HepG2 (cell line): Measurements from ENCODE around the gene TIFAB. TPM values are rescaled to one million over a fixed set of nuclear protein-coding genes. Genes with fewer than 3 reads are reported as not detected.

Experiments used
- EZH2 ChIP-seq: conservative IDR thresholded peaks from 2 replicates; pipeline ENCODE4 v1.6.1; 2012; ENCODE audit warnings: mild to moderate bottlenecking, low read depth, low read length, moderate library complexity
- FOXA3 ChIP-seq: IDR thresholded peaks from 2 replicates; pipeline ENCODE4 v1.6.1; 2016; ENCODE audit warnings: missing genetic modification reagents, missing compliant biosample characterization
- FOXJ3 ChIP-seq: sonication (generic); formaldehyde crosslinking; IDR thresholded peaks from 2 replicates; pipeline ENCODE4 v1.4.0; 2020; ENCODE audit warnings: missing genetic modification reagents, mild to moderate bottlenecking, borderline replicate concordance
- HNF1B ChIP-seq: sonication (generic); formaldehyde crosslinking; IDR thresholded peaks from 2 replicates; pipeline ENCODE4 v1.5.1; 2020; ENCODE audit warnings: mild to moderate bottlenecking, moderate library complexity, missing genetic modification reagents
- HNF4A ChIP-seq: sonication (generic); formaldehyde crosslinking; IDR thresholded peaks from 2 replicates; pipeline ENCODE4 v1.4.0; 2020; ENCODE audit warnings: missing genetic modification reagents
- IRF2 ChIP-seq: IDR thresholded peaks from 2 replicates; pipeline ENCODE4 v1.6.1; 2018; ENCODE audit warnings: missing genetic modification reagents, missing compliant biosample characterization
- MAFK ChIP-seq, 2 experiments: IDR thresholded peaks in 1 of 2; conservative IDR thresholded peaks in 1 of 2; 2 replicates each; pipeline ENCODE4 v1.6.1; 2011; ENCODE audit warnings: improper control_type of control experiment in 2 of 2, low read length in 2 of 2
- MTF1 ChIP-seq: sonication (generic); formaldehyde crosslinking; IDR thresholded peaks from 2 replicates; pipeline ENCODE4 v1.5.0; 2020; ENCODE audit warnings: missing genetic modification reagents
- PHF20 ChIP-seq: sonication (generic); formaldehyde crosslinking; IDR thresholded peaks from 2 replicates; pipeline ENCODE4 v1.5.0; 2020; ENCODE audit warnings: mild to moderate bottlenecking, missing genetic modification reagents
- REPIN1 ChIP-seq: sonication (generic); formaldehyde crosslinking; IDR thresholded peaks from 2 replicates; pipeline ENCODE4 v1.8.0; 2022; ENCODE audit warnings: missing genetic modification reagents, low read depth, mild to moderate bottlenecking, borderline replicate concordance
- SNAPC2 ChIP-seq: sonication (generic); formaldehyde crosslinking; IDR thresholded peaks from 2 replicates; pipeline ENCODE4 v1.8.1; 2022; ENCODE audit warnings: mild to moderate bottlenecking, missing genetic modification reagents
- STAG1 ChIP-seq: sonication (generic); formaldehyde crosslinking; IDR thresholded peaks from 2 replicates; pipeline ENCODE4 v1.4.0; 2020; ENCODE audit warnings: missing genetic modification reagents
- THAP11 ChIP-seq: IDR thresholded peaks from 2 replicates; pipeline ENCODE4 v1.6.1; 2016; ENCODE audit warnings: missing biosample characterization, missing genetic modification reagents
- TP53 ChIP-seq: sonication (generic); formaldehyde crosslinking; conservative IDR thresholded peaks from 2 replicates; pipeline ENCODE4 v1.4.0; 2020; ENCODE audit warnings: missing genetic modification reagents
- ZBTB21 ChIP-seq: sonication (generic); formaldehyde crosslinking; IDR thresholded peaks from 2 replicates; pipeline ENCODE4 v1.4.0; 2020; ENCODE audit warnings: missing genetic modification reagents
- ZFP36 ChIP-seq: fragments of 150-350 bp; IDR thresholded peaks from 2 replicates; pipeline ENCODE4 v1.6.1; 2018; ENCODE audit warnings: borderline replicate concordance, low read length, low read depth; ENCODE audit not compliant: partially characterized antibody
- ZFP90 ChIP-seq: sonication (generic); formaldehyde crosslinking; IDR thresholded peaks from 2 replicates; pipeline ENCODE4 v1.8.0; 2022; ENCODE audit warnings: missing genetic modification reagents, mild to moderate bottlenecking, inconsistent platforms, borderline replicate concordance
- ZNF343 ChIP-seq: sonication (generic); formaldehyde crosslinking; IDR thresholded peaks from 2 replicates; pipeline ENCODE4 v1.4.0; 2020; ENCODE audit warnings: mild to moderate bottlenecking, missing genetic modification reagents
- ZNF598 ChIP-seq: sonication (generic); formaldehyde crosslinking; IDR thresholded peaks from 2 replicates; pipeline ENCODE4 v1.5.1; 2020; ENCODE audit warnings: mild to moderate bottlenecking, missing genetic modification reagents, borderline replicate concordance
- ZNF781 ChIP-seq: sonication (generic); formaldehyde crosslinking; IDR thresholded peaks from 2 replicates; pipeline ENCODE4 v1.5.1; 2020; ENCODE audit warnings: borderline replicate concordance, mild to moderate bottlenecking, missing genetic modification reagents; ENCODE audit errors: not compliant biosample characterization
- ZNF841 ChIP-seq: sonication (generic); formaldehyde crosslinking; IDR thresholded peaks from 2 replicates; pipeline ENCODE4 v1.8.1; 2023; ENCODE audit warnings: missing genetic modification reagents, borderline replicate concordance
- polyA plus RNA-seq, 8 experiments: library from polyadenylated mRNA; depleted of rRNA in 3 of 8; stranded (reverse) in 7 of 8; unstranded in 1 of 8; fragments of >200 nt; fragmentation: Illumina TruSeq in 4 of 8; extraction: Trizol in 4 of 8; gene quantifications; 2 replicates each; pipeline versions ENCODE4 v1.2.1 to v1.2.3, GENCODE V29; 2011 to 2016; ENCODE audit warnings: low read depth in 4 of 8, missing spikeins in 1 of 8, mixed read lengths in 1 of 8; ENCODE audit not compliant: insufficient read depth in 1 of 8
- total RNA-seq, 5 experiments: library from RNA; depleted of rRNA; stranded (reverse); fragments of >200 nt; fragmentation: Illumina TruSeq; extraction: Trizol; gene quantifications; 2 replicates each; pipeline ENCODE4 v1.2.3, GENCODE V29; 2016; ENCODE audit warnings: low read depth in 1 of 5
- TF ChIP-seq, protein P1 (sequence below): sonication (generic); formaldehyde crosslinking; IDR thresholded peaks from 2 replicates; pipeline ENCODE4 v1.5.1; 2020; ENCODE audit warnings: missing genetic modification reagents, mild to moderate bottlenecking, borderline replicate concordance
- TF ChIP-seq, protein P2 (sequence below): sonication (generic); formaldehyde crosslinking; IDR thresholded peaks from 2 replicates; pipeline ENCODE4 v1.5.0; 2020; ENCODE audit warnings: missing genetic modification reagents
- TF ChIP-seq, protein P3 (sequence below): sonication (generic); formaldehyde crosslinking; IDR thresholded peaks from 2 replicates; pipeline ENCODE4 v1.4.0; 2020; ENCODE audit warnings: missing genetic modification reagents

Gene TIFAB
- total and polyA plus RNA-seq, 2 of the 13 experiments (the other 11 are each of a cell fraction or from before 2014, with no cell fraction given) = not detected

GRCh38 chr5:135482381-135482933, 30.3 kb upstream of the TIFAB start (continued):
- TF ChIP-seq MTF1 (CRISPR knock-in tag) (no peak), TP53 (CRISPR knock-in tag) (no peak), STAG1 (CRISPR knock-in tag) (no peak), PHF20 (CRISPR knock-in tag) (no peak), IRF2 (peak; percentile 65; the same call in 1 of the 2 replicates), MAFK (conservative IDR thresholded peaks at IDR 0.05 in 1 of 2, IDR thresholded peaks at IDR 0.05 in 1 of 2; ENCODE audit: low read length in 2 of 2) (no peak), ZBTB21 (no peak), REPIN1 (CRISPR knock-in tag) (peak; percentile 78), THAP11 (CRISPR knock-in tag) (peak; percentile 67), ZNF343 (CRISPR knock-in tag) (no peak), ZFP90 (CRISPR knock-in tag) (no peak), HNF1B (CRISPR knock-in tag) (peak; percentile 70), SNAPC2 (0 out of 2 replicates have a peak, but pooled peaks have one; percentile 56), FOXJ3 (CRISPR knock-in tag) (peak; percentile 72; the same call in 1 of the 2 replicates), ZFP36 (no peak), ZNF598 (CRISPR knock-in tag) (no peak), FOXA3 (CRISPR knock-in tag) (peak; percentile 90), HNF4A (CRISPR knock-in tag) (peak; percentile 94), ZNF781 (peak; percentile 58), EZH2 (no peak), ZNF841 (CRISPR knock-in tag) (no peak)
- TF ChIP-seq, protein P1, sequence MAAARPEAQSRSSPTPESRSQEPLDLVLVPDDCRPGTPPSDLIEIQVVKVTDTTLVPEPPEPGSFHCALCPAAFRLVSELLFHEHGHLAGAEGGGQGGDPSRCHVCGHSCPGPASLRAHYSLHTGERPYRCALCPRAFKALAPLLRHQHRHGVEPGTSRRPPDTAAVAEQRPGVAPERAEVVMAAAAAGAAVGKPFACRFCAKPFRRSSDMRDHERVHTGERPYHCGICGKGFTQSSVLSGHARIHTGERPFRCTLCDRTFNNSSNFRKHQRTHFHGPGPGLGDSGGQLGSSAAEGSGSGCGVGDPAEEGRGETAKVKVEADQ (CRISPR knock-in tag) = no peak
- TF ChIP-seq, protein P2, sequence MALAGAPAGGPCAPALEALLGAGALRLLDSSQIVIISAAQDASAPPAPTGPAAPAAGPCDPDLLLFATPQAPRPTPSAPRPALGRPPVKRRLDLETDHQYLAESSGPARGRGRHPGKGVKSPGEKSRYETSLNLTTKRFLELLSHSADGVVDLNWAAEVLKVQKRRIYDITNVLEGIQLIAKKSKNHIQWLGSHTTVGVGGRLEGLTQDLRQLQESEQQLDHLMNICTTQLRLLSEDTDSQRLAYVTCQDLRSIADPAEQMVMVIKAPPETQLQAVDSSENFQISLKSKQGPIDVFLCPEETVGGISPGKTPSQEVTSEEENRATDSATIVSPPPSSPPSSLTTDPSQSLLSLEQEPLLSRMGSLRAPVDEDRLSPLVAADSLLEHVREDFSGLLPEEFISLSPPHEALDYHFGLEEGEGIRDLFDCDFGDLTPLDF (CRISPR knock-in tag) = no peak
- TF ChIP-seq, protein P3, sequence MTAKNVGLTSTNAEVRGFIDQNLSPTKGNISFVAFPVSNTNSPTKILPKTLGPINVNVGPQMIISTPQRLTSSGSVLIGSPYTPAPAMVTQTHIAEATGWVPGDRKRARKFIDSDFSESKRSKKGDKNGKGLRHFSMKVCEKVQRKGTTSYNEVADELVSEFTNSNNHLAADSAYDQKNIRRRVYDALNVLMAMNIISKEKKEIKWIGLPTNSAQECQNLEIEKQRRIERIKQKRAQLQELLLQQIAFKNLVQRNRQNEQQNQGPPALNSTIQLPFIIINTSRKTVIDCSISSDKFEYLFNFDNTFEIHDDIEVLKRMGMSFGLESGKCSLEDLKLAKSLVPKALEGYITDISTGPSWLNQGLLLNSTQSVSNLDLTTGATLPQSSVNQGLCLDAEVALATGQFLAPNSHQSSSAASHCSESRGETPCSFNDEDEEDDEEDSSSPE (CRISPR knock-in tag) = peak; percentile 49; the same call in 1 of the 2 replicates
